Stimulated activated naive CD4-positive, alpha-beta T cell (primary cell): Measurements from ENCODE around the gene LONP1.
"Not testable (repeated sequence)": the region's sequence is repeated elsewhere in the genome, so short reads cannot be mapped to it uniquely, and the experiment has no call there.

ENCODE experiments used
- DNase-seq, 6 experiments: peaks; one replicate each; lab custom pipeline; 2025; lab: John Stamatoyannopoulos, UW

Gene LONP1

GRCh38 chr19:5693195-5694166 is 26.5 kb downstream of the LONP1 start:
- no peak for DNase-seq

- no peak for DNase-seq
Measured at GRCh38 chr19:5692723-5693194, 27.2 kb downstream of the LONP1 start.

GRCh38 chr19:5691822-5692722 is 27.9 kb downstream of the LONP1 start:
- peak in 2 of 6 experiments; percentile 27 to 32 for DNase-seq

GRCh38 chr19:5690955-5691821 is 28.8 kb downstream of the LONP1 start:
- peak in 5 of 6 experiments; percentile 40 to 69 (median 52) for DNase-seq

GRCh38 chr19:5690125-5690954 is 29.6 kb downstream of the LONP1 start, which contains the start of gene RPL36:
RPL36 (plus strand) TSS chr19:5690295; CDS start chr19:5690508, 213 bp downstream.
- peak; percentile 95 to 98 (median 97) for DNase-seq

- DNase-seq = not testable (repeated sequence)
Measured at GRCh38 chr19:5688262-5688881, 31.6 kb downstream of the LONP1 start.

GRCh38 chr19:5687360-5688198 is 32.4 kb downstream of the LONP1 start:
- DNase-seq = no peak

- peak; percentile 75 to 92 (median 88) for DNase-seq
Measured at GRCh38 chr19:5686647-5687359, 33.1 kb downstream of the LONP1 start.

GRCh38 chr19:5686326-5686646 is 33.7 kb downstream of the LONP1 start:
- DNase-seq = no peak

GRCh38 chr19:5684694-5685430 is 35.1 kb downstream of the LONP1 start:
- DNase-seq = no peak

- no peak for DNase-seq
Measured at GRCh38 chr19:5683177-5683886, 36.6 kb downstream of the LONP1 start.

GRCh38 chr19:5682107-5682482 is 37.9 kb downstream of the LONP1 start:
- no peak for DNase-seq

- DNase-seq = no peak
Measured at GRCh38 chr19:5681391-5682106, 38.4 kb downstream of the LONP1 start.

GRCh38 chr19:5680437-5681368 is 39.2 kb downstream of the LONP1 start, which contains the start of the genes HSD11B1L and MICOS13:
HSD11B1L (plus strand) TSS chr19:5681027; CDS start chr19:5684833, 3,806 bp downstream.
MICOS13 (minus strand) TSS chr19:5680516; CDS start chr19:5680486, 30 bp downstream.
- peak; percentile 96 to 100 (median 100) for DNase-seq

- DNase-seq = no peak
Measured at GRCh38 chr19:5680084-5680436, 39.9 kb downstream of the LONP1 start.
